Fibroblast of lung (primary cell): ENCODE data around the gene NIT1.

Experiments
- CTCF ChIP-seq, 2 donors: IDR thresholded peaks in 1 of 2; conservative IDR thresholded peaks in 1 of 2; 1 replicate in 1 of 2; 2 replicates in 1 of 2; pipeline ENCODE4 v1.5.1; 2011 to 2012; ENCODE audit warnings: low read length in 2 of 2, control low read depth in 1 of 2, inconsistent platforms in 1 of 2, low read depth in 1 of 2, mild to moderate bottlenecking in 1 of 2
- EZH2 ChIP-seq: IDR thresholded peaks from 2 replicates; pipeline ENCODE4 v1.5.1; 2012; ENCODE audit warnings: low read length, control low read depth, mild to moderate bottlenecking; ENCODE audit errors: missing control alignments

- no peak for TF ChIP-seq CTCF (conservative IDR thresholded peaks at IDR 0.05 in 1 of 2, IDR thresholded peaks at IDR 0.05 in 1 of 2; ENCODE audit: low read depth in 1 of 2, low read length in 2 of 2)
- no peak for TF ChIP-seq EZH2
Measured at GRCh38 chr1:161163793-161164192, 45.9 kb downstream of the NIT1 start.
